Body of pancreas (tissue), 4 donors: ENCODE data around the gene SEC62. TPM values are rescaled to one million over a fixed set of nuclear protein-coding genes. Genes with fewer than 3 reads are reported as not detected.
"Not testable (repeated sequence)": the region's sequence is repeated elsewhere in the genome, so short reads cannot be mapped to it uniquely, and the experiment has no call there.

Source experiments
- ATAC-seq: fragments of 150-250 bp; one replicate; pipeline ENCODE4 v1.9.1; 2016
- DNase-seq, 4 donors: peaks; one replicate each; pipeline ENCODE4 v3.0.0-alpha.2; 2019
- H3K27ac ChIP-seq, 4 donors: fragments of 200-600 bp; sonication (generic); 1 replicate in 3 of 4; 2 replicates in 1 of 4; pipeline versions ENCODE4 v1.5.1 to v1.6.1; 2016 to 2019; ENCODE audit warnings: mild to moderate bottlenecking in 1 of 4, mixed read lengths in 1 of 4, moderate library complexity in 1 of 4
- H3K27me3 ChIP-seq, 2 donors: fragments of 200-600 bp; sonication (generic); one replicate each; pipeline ENCODE4 v1.6.0; 2016; ENCODE audit warnings: mild to moderate bottlenecking in 1 of 2
- H3K36me3 ChIP-seq, 2 donors: fragments of 200-600 bp; sonication (generic); replicated peaks in 1 of 2; 2 replicates each; pipeline ENCODE4 v1.5.1; 2016; ENCODE audit warnings: low read depth in 2 of 2; ENCODE audit not compliant: insufficient read depth in 1 of 2
- H3K4me1 ChIP-seq: fragments of 200-600 bp; sonication (generic); one replicate; pipeline ENCODE4 v1.6.0; 2016
- H3K4me3 ChIP-seq, 2 donors: fragments of 200-600 bp; sonication (generic); 1 replicate in 1 of 2; 2 replicates in 1 of 2; pipeline ENCODE4 v1.5.1; 2016 to 2019
- H3K9me3 ChIP-seq, 3 donors: fragments of 200-600 bp; sonication (generic); 1 replicate in 2 of 3; 2 replicates in 1 of 3; pipeline ENCODE4 v1.5.1; 2016
- CTCF ChIP-seq, 7 experiments: fragments of 450-650 bp in 4 of 7; fragments of 200-600 bp in 3 of 7; sonication (generic) in 3 of 7; IDR thresholded peaks; one replicate each; pipeline ENCODE4 v1.5.1; 2016 to 2019; ENCODE audit warnings: antibody characterized with exemption in 7 of 7
- POLR2A ChIP-seq, 3 donors: fragments of 450-650 bp; IDR thresholded peaks; one replicate each; pipeline ENCODE4 v1.6.1; 2016; ENCODE audit warnings: antibody characterized with exemption in 3 of 3, mild to moderate bottlenecking in 2 of 3
- WGBS, 2 donors: methylation state at CpG; one replicate each; pipeline ENCODE4 v1.1.5; 2017; 5-methylcytosine and 5-hydroxymethylcytosine counted together
- intact Hi-C: fragments of 100-400 bp; cut with DNase I; formaldehyde crosslinking; loops from one replicate; pipeline ENCODE4 v1.15.1; 2023
- total RNA-seq, 2 donors: library from RNA; depleted of rRNA; stranded (reverse); fragments of >200 nt; gene quantifications; one replicate each; pipeline ENCODE4 v1.1.0, GENCODE V29; 2016

SEC62 gene
- total RNA-seq, 2 donors from 2014 or later: 30.9 to 31.0 TPM

GRCh38 chr3:170007031-170007663, 40.5 kb downstream of the SEC62 start:
- Histone ChIP-seq H3K4me1 (no peaks in the 10 kb centered on the region), H3K4me3 (no peak overlapping the region), H3K27me3 (no peaks in the 10 kb centered on the region), H3K27ac (no peak overlapping the region), H3K36me3 (no peaks in the 10 kb centered on the region), H3K9me3 (no peaks in the 10 kb centered on the region)
- ATAC-seq (no peak), DNase-seq (peak in 1 of 4 donors; percentile 57)
- no peak for TF ChIP-seq POLR2A (IDR thresholded peaks at IDR 0.05)
- TF ChIP-seq CTCF (IDR thresholded peaks at IDR 0.05): no peak
- whole genome bisulfite sequencing, 2 donors: 56 to 69% methylated on average over 7 of the region's 7 CpGs
- intact Hi-C loops: no loop called here

- intact Hi-C loops: no loop called here
- H3K27ac ChIP-seq: no peak overlapping the region
- no peak for ATAC-seq
- H3K36me3 ChIP-seq: no peaks in the 10 kb centered on the region
- no peak for DNase-seq
- H3K4me3 ChIP-seq: no peak overlapping the region
- H3K27me3 ChIP-seq: no peaks in the 10 kb centered on the region
- TF ChIP-seq CTCF (IDR thresholded peaks at IDR 0.05) (no peak), POLR2A (IDR thresholded peaks at IDR 0.05) (no peak)
- H3K9me3 ChIP-seq: no peaks in the 10 kb centered on the region
- H3K4me1 ChIP-seq: peaks cover 6% of the 10 kb centered on the region
- WGBS, 2 donors: 83 to 91% methylated on average over 3 to 4 of the region's 4 CpGs
Observed at GRCh38 chr3:170010498-170010897, 43.9 kb downstream of the SEC62 start.

- TF ChIP-seq POLR2A (IDR thresholded peaks at IDR 0.05): no peak
- TF ChIP-seq CTCF (IDR thresholded peaks at IDR 0.05): no peak
- DNase-seq (no peak), ATAC-seq (peak; percentile 33)
- 12 to 15% methylated on average over 7 of the region's 7 CpGs for WGBS, 2 donors
- Histone ChIP-seq H3K9me3 (no peaks in the 10 kb centered on the region), H3K4me1 (peaks cover 6% of the 10 kb centered on the region), H3K27me3 (no peaks in the 10 kb centered on the region), H3K36me3 (no peaks in the 10 kb centered on the region), H3K4me3 (no peak overlapping the region), H3K27ac (no peak overlapping the region)
- intact Hi-C loops: no loop called here
Observed at GRCh38 chr3:170012683-170013400, 46.2 kb downstream of the SEC62 start.

GRCh38 chr3:170016057-170016456, 49.5 kb downstream of the SEC62 start:
- ATAC-seq: no peak
- Histone ChIP-seq H3K4me3 (no peak overlapping the region), H3K9me3 (no peaks in the 10 kb centered on the region), H3K36me3 (no peaks in the 10 kb centered on the region), H3K4me1 (peaks cover 6% of the 10 kb centered on the region), H3K27ac (no peak overlapping the region), H3K27me3 (no peaks in the 10 kb centered on the region)
- no peak for DNase-seq
- no peak for TF ChIP-seq CTCF (IDR thresholded peaks at IDR 0.05)
- no peak for TF ChIP-seq POLR2A (IDR thresholded peaks at IDR 0.05)
- intact Hi-C loops: no loop called here
- WGBS, 2 donors: 78 to 80% methylated on average over 3 of the region's 3 CpGs

GRCh38 chr3:170019306-170019705, 52.7 kb downstream of the SEC62 start:
- intact Hi-C loops, H3K27me3 ChIP-seq, H3K36me3 ChIP-seq, H3K27ac ChIP-seq, DNase-seq, H3K9me3 ChIP-seq, H3K4me3 ChIP-seq: not testable (repeated sequence)
- 34 to 38% methylated on average over 4 of the region's 4 CpGs for WGBS, 2 donors
- peak; percentile 42 for ATAC-seq
- peaks cover 12% of the 10 kb centered on the region for H3K4me1 ChIP-seq
